ENCODE data around the gene ZNFX1.

- TF ChIP-seq SPI1 (IDR thresholded peaks at IDR 0.05; ENCODE audit: borderline replicate concordance, low read depth, low read length) (no peak), POLR2H (tag; IDR thresholded peaks at IDR 0.05; ENCODE audit: low read depth) (no peak), RCOR1 (IDR thresholded peaks at IDR 0.05; ENCODE audit: borderline replicate concordance in 1 of 2, low read depth in 2 of 2, low read length in 2 of 2) (no peak), TRIM28 (IDR thresholded peaks at IDR 0.05) (no peak), L3MBTL2 (IDR thresholded peaks at IDR 0.05) (no peak), SREBF1 (IDR thresholded peaks at IDR 0.05; ENCODE audit: borderline replicate concordance, low read depth, low read length) (no peak), POLR2A (conservative IDR thresholded peaks at IDR 0.05) (no peak), SMARCA4 (IDR thresholded peaks at IDR 0.05) (no peak), E2F5 (CRISPR knock-in tag; IDR thresholded peaks at IDR 0.05) (no peak), ZFX (CRISPR knock-in tag; IDR thresholded peaks at IDR 0.05) (no peak), FOS (IDR thresholded peaks at IDR 0.05; ENCODE audit: extremely low read depth, insufficient read length) (no peak), EWSR1 (IDR thresholded peaks at IDR 0.05; ENCODE audit: borderline replicate concordance, low read depth, partially characterized antibody) (no peak)
These were observed 18.1 kb downstream of the ZNFX1 start for GRCh38 chr20:49259799-49260198.
